GM13977 (cell line): ENCODE data around the gene CYTH1.

Experiments used
- DNase-seq: peaks from one replicate; pipeline ENCODE4 v3.0.0; 2012; ENCODE audit warnings: low spot score
- CTCF ChIP-seq: IDR thresholded peaks from 2 replicates; pipeline ENCODE4 v1.5.1; 2012; ENCODE audit warnings: mild to moderate bottlenecking, control low read depth; ENCODE audit not compliant: insufficient read depth; ENCODE audit errors: extremely low read depth, missing control alignments
- in situ Hi-C: fragments of 300-500 bp; cut with MboI; formaldehyde crosslinking; loops from one replicate; pipeline ENCODE4 v1.12.0; 2022; ENCODE audit warnings: low sequenced_read_pairs, low pct_unique_long_range_greater_than_20kb, mixed read lengths, inconsistent platforms; ENCODE audit not compliant: unreplicated experiment

The CYTH1 gene

GRCh38 chr17:78697554-78698343, 84.3 kb downstream of the CYTH1 start:
- TF ChIP-seq CTCF, result no peak
- DNase-seq, result no peak
- in situ Hi-C loops, result no loop called here

- DNase-seq, result no peak
- in situ Hi-C loops, result no loop called here
- TF ChIP-seq CTCF, result no peak
Observed at GRCh38 chr17:78697122-78697521, 85.0 kb downstream of the CYTH1 start.

- TF ChIP-seq CTCF, result no peak
Observed at GRCh38 chr17:78696016-78696982, 85.8 kb downstream of the CYTH1 start.

GRCh38 chr17:78694805-78695531, 87.1 kb downstream of the CYTH1 start:
- in situ Hi-C loops, result no loop called here
- TF ChIP-seq CTCF, result no peak
- no peak for DNase-seq

More at GRCh38 chr17:78696016-78696982, 85.8 kb downstream of the CYTH1 start:
- DNase-seq, result no peak
- in situ Hi-C loops, result no loop called here

- TF ChIP-seq CTCF, result no peak
- in situ Hi-C loops, result no loop called here
- DNase-seq, result no peak
Observed at GRCh38 chr17:78693346-78694083, 88.6 kb downstream of the CYTH1 start.
